Measurements from ENCODE around the gene SDF2.

DNA sequence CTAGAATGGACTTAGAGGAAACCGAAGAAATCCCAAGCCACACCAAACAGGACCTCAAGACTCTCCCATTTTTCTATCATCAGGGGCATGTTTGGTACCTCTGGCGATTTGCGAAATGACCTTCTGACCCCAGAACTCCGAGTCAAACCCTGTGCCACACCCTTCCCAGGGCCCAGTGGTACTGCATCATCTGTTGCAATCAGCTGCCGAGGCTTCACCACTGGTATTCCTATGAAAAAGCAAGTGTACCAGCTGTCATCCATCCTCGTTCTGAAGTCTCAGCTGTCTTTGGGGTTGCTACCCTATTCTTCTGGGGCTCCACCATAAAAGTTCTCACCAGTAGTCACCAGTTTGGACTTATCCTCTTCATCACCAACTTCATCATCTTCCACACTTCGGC lies 45.4 kb downstream of the SDF2 start:
- TF ChIP-seq, protein P1, sequence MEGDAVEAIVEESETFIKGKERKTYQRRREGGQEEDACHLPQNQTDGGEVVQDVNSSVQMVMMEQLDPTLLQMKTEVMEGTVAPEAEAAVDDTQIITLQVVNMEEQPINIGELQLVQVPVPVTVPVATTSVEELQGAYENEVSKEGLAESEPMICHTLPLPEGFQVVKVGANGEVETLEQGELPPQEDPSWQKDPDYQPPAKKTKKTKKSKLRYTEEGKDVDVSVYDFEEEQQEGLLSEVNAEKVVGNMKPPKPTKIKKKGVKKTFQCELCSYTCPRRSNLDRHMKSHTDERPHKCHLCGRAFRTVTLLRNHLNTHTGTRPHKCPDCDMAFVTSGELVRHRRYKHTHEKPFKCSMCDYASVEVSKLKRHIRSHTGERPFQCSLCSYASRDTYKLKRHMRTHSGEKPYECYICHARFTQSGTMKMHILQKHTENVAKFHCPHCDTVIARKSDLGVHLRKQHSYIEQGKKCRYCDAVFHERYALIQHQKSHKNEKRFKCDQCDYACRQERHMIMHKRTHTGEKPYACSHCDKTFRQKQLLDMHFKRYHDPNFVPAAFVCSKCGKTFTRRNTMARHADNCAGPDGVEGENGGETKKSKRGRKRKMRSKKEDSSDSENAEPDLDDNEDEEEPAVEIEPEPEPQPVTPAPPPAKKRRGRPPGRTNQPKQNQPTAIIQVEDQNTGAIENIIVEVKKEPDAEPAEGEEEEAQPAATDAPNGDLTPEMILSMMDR (IDR thresholded peaks at IDR 0.05) = no peak
- no peak for TF ChIP-seq POLR2A (IDR thresholded peaks at IDR 0.05)
